Measurements from ENCODE around the gene STX18.

STX18 gene

GRCh38 chr4:4407299-4408131, 134.3 kb downstream of the STX18 start:
- in situ Hi-C loops (cut with MboI; ENCODE audit: low sequenced_read_pairs) = no loop called here

GRCh38 chr4:4406455-4407298, 135.2 kb downstream of the STX18 start:
- in situ Hi-C loops (cut with MboI; ENCODE audit: low sequenced_read_pairs) = no loop called here

DNA sequence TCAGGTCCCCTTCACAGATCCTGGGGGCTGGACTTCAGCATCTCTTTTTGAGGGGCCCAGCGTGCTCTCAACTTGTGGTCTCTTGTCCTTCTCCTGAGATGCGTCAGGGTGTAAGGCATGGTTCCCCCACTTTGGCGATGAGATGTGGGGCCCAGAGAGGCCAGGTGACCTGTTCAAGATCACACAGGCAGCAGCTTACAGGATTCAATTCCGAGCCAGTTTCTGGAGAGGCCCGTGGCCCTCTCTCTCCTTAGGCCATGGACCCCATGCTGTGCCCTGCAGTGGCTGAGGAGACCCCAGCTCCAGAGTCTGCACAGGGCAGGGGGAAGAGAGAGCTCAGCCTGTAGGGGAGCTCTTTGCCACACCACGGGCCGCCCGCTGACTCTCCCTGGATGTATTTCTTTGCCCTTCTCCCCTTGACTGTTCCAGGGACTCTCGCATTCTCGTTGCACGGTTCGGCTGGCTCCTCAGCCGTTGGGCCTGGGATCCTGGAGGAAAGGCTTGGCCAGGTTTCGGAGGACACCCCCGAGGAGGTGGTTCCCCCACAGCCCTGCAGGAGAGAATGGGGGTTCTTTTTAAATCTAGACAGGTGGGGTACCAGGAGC, 136.4 kb downstream of the STX18 start:
- in situ Hi-C loops (cut with MboI; ENCODE audit: low sequenced_read_pairs) = no loop called here

DNA sequence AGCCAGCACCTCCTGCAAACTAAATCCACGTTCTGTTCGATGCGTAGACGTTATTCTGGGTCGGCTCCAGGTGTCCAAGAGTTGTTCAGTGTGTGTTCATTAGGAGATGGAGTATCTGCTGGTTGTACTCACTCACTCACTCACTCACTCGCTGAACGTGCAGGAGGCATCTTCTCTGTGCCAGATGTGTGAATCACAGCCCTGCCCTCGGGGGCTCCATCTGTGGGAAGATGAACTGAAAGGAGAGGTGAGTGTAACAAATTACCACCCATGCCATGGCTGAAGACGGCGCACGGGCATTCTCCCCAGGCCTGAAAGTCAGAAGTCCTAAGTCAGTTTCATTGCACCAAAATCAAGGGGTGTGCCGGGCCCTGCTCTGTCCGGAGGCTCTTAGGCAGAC, 138.9 kb downstream of the STX18 start:
- in situ Hi-C loops (cut with MboI; ENCODE audit: low sequenced_read_pairs) = no loop called here

DNA sequence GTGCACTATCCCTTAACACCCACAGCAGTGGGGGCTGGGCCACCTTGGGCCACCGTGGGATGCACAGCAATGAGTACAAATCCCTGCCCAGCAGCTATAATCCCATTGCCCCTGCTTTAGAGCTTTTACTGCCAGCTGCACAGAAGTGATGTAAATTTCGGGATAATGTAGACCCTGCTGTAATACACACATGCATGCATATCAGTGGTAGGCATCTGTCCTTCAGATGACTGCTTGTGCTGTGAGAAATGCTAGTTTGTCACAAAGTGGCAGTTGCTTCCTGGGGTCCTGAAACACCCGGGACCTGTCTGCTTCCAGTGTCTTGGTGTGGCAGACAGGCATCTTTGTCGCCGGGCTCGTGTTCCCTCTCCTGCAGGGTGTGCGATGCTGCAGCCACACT, 140.8 kb downstream of the STX18 start:
- in situ Hi-C loops (cut with MboI; ENCODE audit: low sequenced_read_pairs) = no loop called here

DNA sequence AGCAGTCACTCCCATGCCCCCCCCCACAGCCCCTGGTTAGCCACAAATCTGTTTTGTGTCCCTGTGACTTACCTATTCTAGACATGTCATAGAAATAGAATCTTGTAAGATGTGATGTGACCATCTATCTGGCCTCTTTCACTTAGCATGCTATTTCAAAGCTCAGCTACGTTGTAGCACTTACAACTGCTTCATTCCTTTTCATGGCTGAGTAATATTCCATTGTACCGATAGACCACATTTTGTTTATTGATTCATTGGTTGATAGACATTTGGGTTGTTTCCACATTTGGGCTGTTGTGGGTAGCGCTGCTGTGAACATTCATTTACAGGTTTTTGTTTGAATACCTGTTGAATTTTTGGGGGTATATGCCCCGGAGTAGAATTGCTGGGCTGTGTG, 143.4 kb downstream of the STX18 start:
- in situ Hi-C loops (cut with MboI; ENCODE audit: low sequenced_read_pairs) = no loop called here

- in situ Hi-C loops (cut with MboI; ENCODE audit: low sequenced_read_pairs) = no loop called here
These were observed 144.4 kb downstream of the STX18 start for GRCh38 chr4:4397441-4397819.

GRCh38 chr4:4396628-4397440, 145.0 kb downstream of the STX18 start:
- in situ Hi-C loops (cut with MboI; ENCODE audit: low sequenced_read_pairs) = no loop called here

- in situ Hi-C loops (cut with MboI; ENCODE audit: low sequenced_read_pairs) = no loop called here
These were observed 145.8 kb downstream of the STX18 start for GRCh38 chr4:4395849-4396627.

GRCh38 chr4:4395371-4395770, 146.5 kb downstream of the STX18 start:
- in situ Hi-C loops (cut with MboI; ENCODE audit: low sequenced_read_pairs) = no loop called here

DNA sequence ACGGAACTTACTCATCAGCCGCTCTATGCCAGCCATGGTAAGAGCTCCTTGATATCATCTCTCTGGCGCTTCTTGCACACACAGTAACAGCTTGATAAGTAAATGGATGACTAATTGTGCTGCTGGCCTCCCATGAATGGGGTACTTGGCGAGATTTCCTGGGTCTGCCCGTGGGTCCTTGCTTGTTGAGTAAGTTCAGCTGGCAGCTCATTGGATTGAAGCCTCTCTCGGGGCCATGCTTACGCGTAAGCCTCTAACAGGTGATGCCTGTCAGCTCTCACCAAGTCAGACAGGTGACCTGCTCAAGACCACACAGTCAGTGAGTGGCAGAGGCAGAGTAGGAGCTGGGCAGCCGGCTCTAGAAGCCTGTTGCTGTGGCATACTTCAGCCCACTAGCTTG, 147.2 kb downstream of the STX18 start:
- in situ Hi-C loops (cut with MboI; ENCODE audit: low sequenced_read_pairs) = no loop called here

GRCh38 chr4:4392501-4393183, 149.2 kb downstream of the STX18 start:
- in situ Hi-C loops (cut with MboI; ENCODE audit: low sequenced_read_pairs) = no loop called here

GRCh38 chr4:4391866-4392265, 150.0 kb downstream of the STX18 start:
- in situ Hi-C loops (cut with MboI; ENCODE audit: low sequenced_read_pairs) = no loop called here

GRCh38 chr4:4390515-4391240, 151.2 kb downstream of the STX18 start:
- in situ Hi-C loops (cut with MboI; ENCODE audit: low sequenced_read_pairs) = no loop called here

DNA sequence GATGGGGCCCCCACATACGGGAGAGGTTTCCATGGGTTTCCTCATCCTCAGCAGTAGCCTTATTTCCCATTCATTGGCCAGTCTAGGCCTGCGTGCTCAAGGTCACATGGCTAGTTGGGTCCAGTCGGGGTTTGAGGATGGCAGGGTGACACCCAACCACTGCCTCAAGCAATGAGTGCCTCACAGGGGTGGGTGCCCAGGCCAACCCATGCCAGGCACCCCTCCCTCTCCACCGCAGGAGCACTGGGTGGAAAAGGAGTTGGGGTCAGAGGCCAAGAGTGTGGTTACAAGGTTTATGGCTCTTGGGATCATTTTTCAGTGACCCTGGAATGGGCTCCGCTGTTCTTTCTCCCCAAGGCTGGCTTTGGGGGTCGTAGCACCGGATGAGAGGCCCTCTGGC, 151.8 kb downstream of the STX18 start:
- in situ Hi-C loops (cut with MboI; ENCODE audit: low sequenced_read_pairs) = no loop called here

DNA sequence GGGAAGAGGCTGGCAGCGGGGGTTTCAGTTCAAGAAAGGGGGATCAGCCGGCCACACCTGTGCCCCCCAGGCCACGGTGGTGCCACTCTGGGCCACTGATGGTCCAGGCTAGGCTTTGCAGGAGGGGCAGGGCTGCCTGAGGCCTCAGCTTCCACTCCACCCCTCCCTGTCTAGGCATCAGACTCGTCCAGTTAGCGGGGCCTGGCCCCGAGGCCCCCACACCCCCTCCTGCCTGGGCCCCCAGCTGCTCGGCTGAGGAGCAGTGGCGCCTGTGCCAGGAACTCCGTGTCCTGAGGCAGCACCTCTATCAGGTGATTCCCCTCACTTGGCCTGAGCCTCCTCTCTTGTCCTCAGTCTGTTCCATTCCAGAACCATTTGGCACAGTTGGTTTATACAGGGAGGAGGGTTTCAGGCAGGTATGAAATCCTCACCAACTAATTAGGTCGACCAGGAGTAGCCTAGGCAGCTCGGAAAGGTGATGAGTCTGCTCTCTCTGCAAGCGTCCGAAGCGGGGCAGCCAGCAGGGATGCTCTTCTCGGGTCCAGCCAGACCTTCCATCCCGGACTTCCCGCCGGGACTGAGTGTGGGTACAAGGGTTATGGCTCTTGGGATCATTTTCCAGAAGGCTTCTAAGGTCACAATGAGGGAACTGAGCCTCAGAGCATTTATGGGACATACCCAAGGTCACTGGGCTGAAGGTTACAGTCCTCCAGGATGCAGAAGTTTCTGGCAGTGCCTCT, 152.8 kb downstream of the STX18 start:
- in situ Hi-C loops (cut with MboI; ENCODE audit: low sequenced_read_pairs) = no loop called here

GRCh38 chr4:4388311-4388790, 153.5 kb downstream of the STX18 start:
- in situ Hi-C loops (cut with MboI; ENCODE audit: low sequenced_read_pairs) = no loop called here

All from HL-60/S4 (cell line).